Psoas muscle (tissue), 8 donors: Measurements from ENCODE around the gene AFDN. TPM values are rescaled to one million over a fixed set of nuclear protein-coding genes. Genes with fewer than 3 reads are reported as not detected.

ENCODE experiments used
- ATAC-seq, 4 donors: fragments of 200-7000 bp; cut with Tn5 transposase; one replicate each; pipeline ENCODE4 v1.9.1; 2020; ENCODE audit warnings: moderate library complexity in 3 of 4, mild to moderate bottlenecking in 2 of 4
- DNase-seq, 2 donors: peaks; one replicate each; pipeline ENCODE4 v3.0.0-alpha.2; 2020
- H3K27ac ChIP-seq: fragments of 200-600 bp; one replicate; pipeline ENCODE4 v1.8.0; 2022
- H3K27me3 ChIP-seq, 3 donors: fragments of 200-600 bp in 1 of 3; one replicate each; pipeline versions ENCODE4 v1.6.1 to v1.8.0; 2013 to 2022; ENCODE audit warnings: low read length in 2 of 3, mild to moderate bottlenecking in 2 of 3, moderate library complexity in 1 of 3; ENCODE audit not compliant: insufficient read depth in 3 of 3
- H3K36me3 ChIP-seq, 2 donors: fragments of 200-600 bp in 1 of 2; one replicate each; pipeline versions ENCODE4 v1.6.1 to v1.8.0; 2013 to 2022; ENCODE audit warnings: low read depth in 1 of 2, mild to moderate bottlenecking in 1 of 2, moderate library complexity in 1 of 2; ENCODE audit not compliant: insufficient read depth in 1 of 2
- H3K4me1 ChIP-seq: fragments of 200-600 bp; one replicate; pipeline ENCODE4 v1.8.0; 2022
- H3K4me3 ChIP-seq: fragments of 200-600 bp; one replicate; pipeline ENCODE4 v1.8.0; 2022; ENCODE audit warnings: mild to moderate bottlenecking
- H3K9me3 ChIP-seq: fragments of 200-600 bp; one replicate; pipeline ENCODE4 v1.8.0; 2022
- WGBS, 3 donors: extraction: QIAGEN DNeasy Blood & Tissue Kit; methylation state at CpG; one replicate each; pipeline versions ENCODE4 v1.1.6 to v1.1.7; 2013; 5-methylcytosine and 5-hydroxymethylcytosine counted together
- intact Hi-C, 2 donors: fragments of 100-400 bp; cut with DNase I; formaldehyde crosslinking; loops; one replicate each; pipeline versions ENCODE4 v1.11.0 to v1.14.2; 2022
- polyA plus RNA-seq, 3 donors: library from polyadenylated mRNA; stranded (reverse); fragments of 200-250 nt; gene quantifications; one replicate each; pipeline ENCODE4 v1.2.3, GENCODE V29; 2013
- total RNA-seq, 4 donors: library from RNA; stranded (reverse); fragmentation: NEBNext Ultra II Directional in 2 of 4; extraction: Animal tissue kit (Norgen Biotek cat#: 25700) in 2 of 4; gene quantifications; one replicate each; pipeline versions ENCODE4 v1.2.1 to v1.2.4, GENCODE V29; 2021 to 2023
- TF ChIP-seq, protein P1 (sequence below): fragments of 200-600 bp; IDR thresholded peaks from one replicate; pipeline ENCODE4 v1.8.0; 2022; ENCODE audit warnings: antibody characterized with exemption
- donor health status: healthy with polysubstance abuse.
- donor health status: DM: no; HTN: no; CAD: no; lungs with moderate emphysema.
- donor health status: Bipolar disorder and iron deficiency.
- donor health status: healthy.
- donor health status: DM: yes; HTN: yes; CAD: no.
- donor health status: DM: no; HTN: no; CAD: no.
- donor health status: DM: no; HTN: no; CAD: no.
- donor health status: DM: yes; HTN: yes; CAD: no.

AFDN gene
- total and polyA plus RNA-seq, 7 donors = 12.2 to 35.6 (median 32.9) TPM

GRCh38 chr6:167779993-167780655 lies 46.6 kb upstream of the AFDN start:
- Histone ChIP-seq H3K4me1 (no peaks in the 10 kb centered on the region), H3K27ac (no peak overlapping the region), H3K4me3 (no peak overlapping the region), H3K36me3 (no peaks in the 10 kb centered on the region), H3K27me3 (no peaks in the 10 kb centered on the region), H3K9me3 (no peaks in the 10 kb centered on the region)
- intact Hi-C loops = no loop called here
- TF ChIP-seq, protein P1, sequence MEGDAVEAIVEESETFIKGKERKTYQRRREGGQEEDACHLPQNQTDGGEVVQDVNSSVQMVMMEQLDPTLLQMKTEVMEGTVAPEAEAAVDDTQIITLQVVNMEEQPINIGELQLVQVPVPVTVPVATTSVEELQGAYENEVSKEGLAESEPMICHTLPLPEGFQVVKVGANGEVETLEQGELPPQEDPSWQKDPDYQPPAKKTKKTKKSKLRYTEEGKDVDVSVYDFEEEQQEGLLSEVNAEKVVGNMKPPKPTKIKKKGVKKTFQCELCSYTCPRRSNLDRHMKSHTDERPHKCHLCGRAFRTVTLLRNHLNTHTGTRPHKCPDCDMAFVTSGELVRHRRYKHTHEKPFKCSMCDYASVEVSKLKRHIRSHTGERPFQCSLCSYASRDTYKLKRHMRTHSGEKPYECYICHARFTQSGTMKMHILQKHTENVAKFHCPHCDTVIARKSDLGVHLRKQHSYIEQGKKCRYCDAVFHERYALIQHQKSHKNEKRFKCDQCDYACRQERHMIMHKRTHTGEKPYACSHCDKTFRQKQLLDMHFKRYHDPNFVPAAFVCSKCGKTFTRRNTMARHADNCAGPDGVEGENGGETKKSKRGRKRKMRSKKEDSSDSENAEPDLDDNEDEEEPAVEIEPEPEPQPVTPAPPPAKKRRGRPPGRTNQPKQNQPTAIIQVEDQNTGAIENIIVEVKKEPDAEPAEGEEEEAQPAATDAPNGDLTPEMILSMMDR = no peak
- ATAC-seq (no peak), DNase-seq (no peak)
- 89 to 93% (median 90%) methylated on average over 15 of the region's 15 CpGs for WGBS, 3 donors

- DNase-seq (no peak), ATAC-seq (no peak)
- no peak overlapping the region for H3K27ac ChIP-seq
- TF ChIP-seq, protein P1 = no peak
- H3K36me3 ChIP-seq = no peaks in the 10 kb centered on the region
- no peak overlapping the region for H3K4me3 ChIP-seq
- no peaks in the 10 kb centered on the region for H3K4me1 ChIP-seq
- WGBS, 3 donors = 81 to 88% (median 84%) methylated on average over 15 of the region's 15 CpGs
- no peaks in the 10 kb centered on the region for H3K9me3 ChIP-seq
- no peaks in the 10 kb centered on the region for H3K27me3 ChIP-seq
- intact Hi-C loops = no loop called here
These were observed 45.5 kb upstream of the AFDN start for GRCh38 chr6:167781066-167781767.

- H3K4me1 ChIP-seq = no peaks in the 10 kb centered on the region
- 88 to 91% (median 89%) methylated on average over 9 of the region's 9 CpGs for WGBS, 3 donors
- H3K27me3 ChIP-seq = no peaks in the 10 kb centered on the region
- no peak overlapping the region for H3K4me3 ChIP-seq
- no peaks in the 10 kb centered on the region for H3K9me3 ChIP-seq
- intact Hi-C loops = no loop called here
- H3K36me3 ChIP-seq = no peaks in the 10 kb centered on the region
- no peak for ATAC-seq
- DNase-seq = no peak
- TF ChIP-seq, protein P1 = no peak
- no peak overlapping the region for H3K27ac ChIP-seq
These were observed 44.8 kb upstream of the AFDN start for GRCh38 chr6:167781868-167782267.

DNA sequence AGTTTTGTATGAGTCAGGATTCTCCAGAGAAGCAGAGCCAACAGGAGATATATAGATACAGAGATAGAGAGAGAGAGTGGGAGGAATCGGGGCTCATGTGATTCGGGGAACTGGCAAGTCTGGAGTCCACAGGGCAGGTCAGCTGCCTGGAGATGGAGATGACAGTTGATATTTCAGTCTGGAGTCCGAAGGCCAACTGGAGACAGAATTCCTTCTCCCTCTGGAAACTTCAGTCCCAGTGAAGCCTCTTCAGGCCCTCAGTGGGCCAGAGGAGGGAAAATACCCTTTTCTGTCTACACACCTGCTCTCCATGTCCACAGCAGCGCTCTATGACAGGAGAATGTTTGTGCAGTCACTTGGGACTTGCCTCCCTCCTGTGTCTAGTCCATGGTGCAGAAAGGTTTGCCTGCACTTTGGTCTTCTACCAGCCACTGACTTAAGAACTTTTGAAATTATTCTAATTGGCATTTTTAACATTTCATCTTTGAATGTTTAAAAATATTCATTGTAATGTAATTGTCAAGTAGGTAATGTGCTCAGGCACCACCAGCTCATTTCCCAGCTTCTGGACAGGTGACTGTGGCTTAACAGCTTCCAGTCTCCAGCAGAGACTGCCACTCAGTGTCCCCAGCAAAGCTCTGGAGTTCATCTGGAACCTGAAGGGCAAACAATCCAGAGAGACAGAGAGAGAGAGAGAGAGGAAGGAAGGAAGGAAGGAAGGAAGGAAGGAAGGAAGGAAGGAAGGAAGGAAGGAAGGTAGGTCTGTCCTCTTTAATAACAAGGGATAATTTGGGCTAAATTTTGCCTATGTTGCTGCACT lies 43.8 kb upstream of the AFDN start:
- no peak for ATAC-seq
- no peaks in the 10 kb centered on the region for H3K4me1 ChIP-seq

More for the DNA sequence above, 43.8 kb upstream of the AFDN start:
- Histone ChIP-seq H3K4me3 (no peak overlapping the region), H3K9me3 (no peaks in the 10 kb centered on the region), H3K27ac (no peak overlapping the region), H3K27me3 (no peaks in the 10 kb centered on the region), H3K36me3 (no peaks in the 10 kb centered on the region)
- TF ChIP-seq, protein P1 = no peak
- WGBS, 3 donors = 78 to 90% (median 89%) methylated on average over 4 of the region's 4 CpGs
- DNase-seq = no peak
- intact Hi-C loops = no loop called here
